GM19468 (cell line): Measurements from ENCODE around the gene GCFC2.
"Not testable (repeated sequence)": the region's sequence is repeated elsewhere in the genome, so short reads cannot be mapped to it uniquely, and the experiment has no call there.

ENCODE experiments used
- ATAC-seq: cut with Tn5 transposase; IDR thresholded peaks from one replicate; pipeline ENCODE4 v1.9.1; 2021; ENCODE audit warnings: mild to moderate bottlenecking, moderate library complexity, moderate number of reproducible peaks; ENCODE audit not compliant: unreplicated experiment; ENCODE audit errors: extremely low read depth

GCFC2 gene

DNA sequence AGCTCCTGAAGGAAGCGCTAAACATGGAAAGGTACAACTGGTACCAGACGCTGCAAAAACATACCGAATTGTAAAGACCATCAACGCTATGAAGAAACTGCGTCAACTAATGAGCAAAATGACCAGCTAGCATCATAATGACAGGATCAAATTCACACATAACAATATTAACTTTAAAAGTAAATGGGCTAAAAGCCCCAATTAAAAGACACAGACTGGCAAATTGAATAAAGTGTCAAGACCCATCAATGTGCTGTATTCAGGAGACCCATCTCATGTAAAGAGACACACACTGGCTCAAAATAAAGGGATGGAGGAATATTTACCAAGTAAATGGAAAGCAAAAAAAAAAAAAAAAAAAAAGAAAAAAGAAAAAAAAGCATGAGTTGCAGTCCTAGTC is 27.3 kb downstream of the GCFC2 start:
- not testable (repeated sequence) for ATAC-seq

- no peak for ATAC-seq
These were observed 30.3 kb downstream of the GCFC2 start for GRCh38 chr2:75680402-75680801.

DNA sequence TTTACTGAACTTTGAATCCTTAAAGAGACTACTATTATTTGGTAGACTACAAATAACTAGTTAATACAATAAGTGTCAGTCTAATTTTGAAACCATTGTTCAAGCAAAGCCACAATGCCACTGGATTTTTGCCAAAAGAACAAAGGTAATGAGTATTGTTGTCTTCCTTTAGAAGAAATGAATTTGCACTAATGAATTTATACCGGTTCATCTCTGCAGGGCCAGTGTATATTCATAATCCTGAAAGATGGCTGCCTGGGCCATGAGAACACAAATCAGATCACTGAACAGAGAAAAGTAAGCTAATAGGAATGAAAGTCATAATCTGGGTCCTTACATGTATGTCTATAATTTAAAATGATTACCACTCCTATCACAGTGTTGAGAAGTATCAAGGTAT is 31.2 kb downstream of the GCFC2 start:
- ATAC-seq = no peak

DNA sequence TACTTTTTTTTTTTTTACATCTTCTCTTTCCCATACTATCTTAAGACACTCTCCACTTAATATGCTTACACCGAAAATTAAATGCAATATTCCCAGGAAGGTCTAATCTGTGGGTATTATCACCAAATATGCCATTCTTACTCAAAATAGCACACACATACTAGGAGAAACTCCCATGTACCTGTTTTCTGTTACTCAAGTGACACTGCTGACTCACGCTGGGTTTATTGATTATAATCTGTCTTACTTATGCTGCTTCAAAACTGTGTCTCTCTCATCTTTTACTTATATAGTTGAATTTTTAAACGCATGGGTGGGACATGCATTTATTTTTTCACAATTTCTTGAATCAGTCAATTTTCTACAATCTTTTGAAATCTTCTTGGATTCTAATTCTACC is 34.3 kb downstream of the GCFC2 start:
- ATAC-seq = no peak

- ATAC-seq = no peak
These were observed 34.8 kb downstream of the GCFC2 start for GRCh38 chr2:75675908-75676307.

GRCh38 chr2:75675423-75675822 is 35.3 kb downstream of the GCFC2 start:
- not testable (repeated sequence) for ATAC-seq

DNA sequence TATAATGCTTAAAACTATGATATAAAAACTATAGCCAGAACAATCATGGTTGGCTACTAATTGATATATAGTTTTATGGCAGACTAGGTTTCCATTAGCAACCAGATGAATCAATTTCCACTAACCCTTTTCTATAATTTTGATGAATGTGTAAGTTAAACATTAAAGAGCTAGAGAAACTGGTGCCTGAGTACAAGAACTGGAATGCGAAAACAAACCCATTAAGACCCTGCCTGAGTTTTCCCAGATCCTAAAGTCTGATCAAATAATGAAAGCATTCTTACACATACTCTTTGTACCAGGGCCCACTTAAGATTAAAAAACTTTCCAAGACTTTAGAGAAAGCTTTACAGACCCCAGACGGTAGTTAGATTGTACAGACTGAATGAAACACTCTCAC is 42.8 kb downstream of the GCFC2 start:
- ATAC-seq = no peak

- no peak for ATAC-seq
These were observed 43.8 kb downstream of the GCFC2 start for GRCh38 chr2:75666911-75667310.

GRCh38 chr2:75657798-75658197 is 52.9 kb downstream of the GCFC2 start:
- ATAC-seq = no peak

- no peak for ATAC-seq
These were observed 54.2 kb downstream of the GCFC2 start for GRCh38 chr2:75656563-75656962.

DNA sequence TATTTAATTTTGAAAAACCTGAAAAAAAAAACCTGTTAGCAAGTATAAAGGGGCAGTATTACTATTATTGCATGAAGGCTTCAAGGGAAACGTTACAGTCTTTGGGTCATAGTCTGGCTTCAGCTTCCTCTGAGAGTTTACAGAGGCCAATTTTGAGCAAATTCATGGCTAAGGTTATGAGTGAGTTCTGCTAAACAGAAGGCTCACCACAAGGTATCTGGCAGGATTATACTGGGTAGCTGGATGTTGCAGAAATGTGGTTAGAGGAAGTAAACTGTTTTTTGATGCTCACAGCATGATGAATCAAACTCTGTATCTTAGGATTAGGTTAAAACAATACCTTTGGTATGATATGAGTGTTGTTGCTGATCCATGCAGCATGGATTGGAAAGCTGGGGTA is 54.9 kb downstream of the GCFC2 start:
- no peak for ATAC-seq

DNA sequence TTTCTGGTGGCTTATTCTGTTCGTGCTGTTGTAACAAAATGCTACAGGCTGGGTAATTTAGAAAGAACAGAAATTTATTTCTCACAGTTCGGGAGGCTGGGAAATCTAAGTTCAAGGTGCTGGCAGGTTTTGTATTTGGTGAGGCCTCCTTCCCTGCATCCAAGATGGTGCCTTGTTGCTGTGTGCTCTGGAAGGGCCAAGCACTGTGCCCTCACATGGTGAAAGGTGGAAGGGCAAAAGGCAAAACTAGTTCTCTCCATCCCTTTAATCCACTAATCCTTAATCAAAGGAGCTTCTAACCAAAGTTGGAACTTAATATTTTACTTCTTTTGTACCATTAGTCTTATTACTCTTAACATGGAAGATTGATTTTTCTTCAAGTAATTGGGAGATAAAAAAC is 56.7 kb downstream of the GCFC2 start:
- no peak for ATAC-seq

GRCh38 chr2:75647771-75648170 is 62.9 kb downstream of the GCFC2 start:
- ATAC-seq = no peak

DNA sequence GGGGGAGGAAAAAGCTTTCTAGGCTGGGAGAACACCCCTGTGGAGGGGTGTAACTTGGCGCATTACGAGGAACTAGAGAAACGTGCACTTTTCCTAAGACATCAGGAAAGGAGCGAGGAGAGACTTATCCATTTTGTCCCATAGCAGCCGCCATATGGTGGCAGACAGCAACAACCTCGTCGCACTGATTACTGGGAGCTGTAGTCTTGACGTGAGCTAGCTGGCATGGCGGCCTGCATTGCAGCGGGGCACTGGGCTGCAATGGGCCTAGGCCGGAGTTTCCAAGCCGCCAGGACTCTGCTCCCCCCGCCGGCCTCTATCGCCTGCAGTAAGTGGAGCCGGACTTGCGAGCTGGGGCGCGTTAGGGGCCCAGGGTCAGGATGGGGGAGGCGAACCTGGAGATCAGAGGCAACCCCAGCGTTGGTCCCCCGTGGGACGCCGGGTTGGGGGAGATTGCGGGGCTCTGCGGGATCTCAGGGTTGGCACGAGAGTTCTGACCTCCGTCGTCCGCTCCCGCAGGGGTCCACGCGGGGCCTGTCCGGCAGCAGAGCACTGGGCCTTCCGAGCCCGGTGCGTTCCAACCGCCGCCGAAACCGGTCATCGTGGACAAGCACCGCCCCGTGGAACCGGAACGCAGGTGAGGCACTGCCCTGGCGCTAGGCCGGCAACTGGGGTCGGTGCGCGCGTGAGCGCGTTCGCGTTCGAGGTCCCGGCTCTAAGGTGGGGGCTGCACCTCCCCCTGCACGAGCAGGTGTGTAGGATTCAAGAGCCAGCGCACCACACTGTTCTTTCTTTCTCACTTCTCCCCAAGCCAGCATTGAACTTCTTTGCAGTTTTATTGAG is 63.9 kb downstream of the GCFC2 start, which contains the start of gene MRPL19:
Gene MRPL19 (plus strand): TSS at position 201 of the 843 bp plus-strand sequence. CDS start 25 bp downstream, at position 226.
- ATAC-seq = peak; percentile 90

DNA sequence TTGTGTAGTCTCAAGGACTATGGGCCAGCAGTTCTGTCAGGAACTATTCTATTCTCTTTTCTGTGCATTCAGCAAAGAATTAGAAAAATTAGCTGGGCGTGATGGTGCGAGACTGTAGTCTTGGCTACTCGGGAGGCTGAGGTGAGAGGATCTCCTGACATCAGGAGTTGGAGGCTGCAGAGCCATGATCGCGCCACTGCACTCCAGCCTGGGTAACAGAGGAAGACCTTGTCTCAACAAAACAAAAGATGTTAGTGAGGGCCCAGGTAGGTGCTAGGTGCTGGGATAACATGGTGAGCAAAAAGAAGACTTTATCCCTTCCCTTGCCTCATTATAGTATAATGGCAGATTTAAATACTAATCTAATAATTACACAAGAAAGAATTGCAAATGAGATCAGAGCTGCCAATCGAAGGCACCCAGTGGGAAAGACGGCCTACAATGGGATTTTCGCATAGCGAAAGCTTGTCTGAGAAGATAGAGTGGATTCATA is 64.6 kb downstream of the GCFC2 start:
- no peak for ATAC-seq

- no peak for ATAC-seq
These were observed 65.1 kb downstream of the GCFC2 start for GRCh38 chr2:75645643-75646042.

DNA sequence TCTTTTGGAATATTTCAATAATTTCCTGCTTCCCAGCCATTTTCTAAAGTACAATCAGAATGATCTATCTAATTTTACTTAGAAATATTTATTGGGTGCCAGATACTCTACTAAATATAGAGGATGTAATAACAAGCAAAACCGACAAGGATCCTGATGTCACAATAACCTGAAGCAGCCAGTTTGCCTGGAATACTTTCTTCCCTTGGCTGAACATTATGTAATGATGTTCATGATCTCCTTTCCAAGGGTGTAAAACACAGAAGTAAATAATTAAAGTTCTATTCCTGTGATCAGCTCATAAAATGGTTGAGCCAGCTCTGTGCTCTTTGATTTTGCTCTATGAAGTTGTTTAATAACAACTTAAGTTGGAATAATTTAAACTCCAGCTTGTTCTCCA is 66.7 kb downstream of the GCFC2 start:
- no peak for ATAC-seq

- no peak for ATAC-seq
These were observed 69.1 kb downstream of the GCFC2 start for GRCh38 chr2:75641587-75641986.

DNA sequence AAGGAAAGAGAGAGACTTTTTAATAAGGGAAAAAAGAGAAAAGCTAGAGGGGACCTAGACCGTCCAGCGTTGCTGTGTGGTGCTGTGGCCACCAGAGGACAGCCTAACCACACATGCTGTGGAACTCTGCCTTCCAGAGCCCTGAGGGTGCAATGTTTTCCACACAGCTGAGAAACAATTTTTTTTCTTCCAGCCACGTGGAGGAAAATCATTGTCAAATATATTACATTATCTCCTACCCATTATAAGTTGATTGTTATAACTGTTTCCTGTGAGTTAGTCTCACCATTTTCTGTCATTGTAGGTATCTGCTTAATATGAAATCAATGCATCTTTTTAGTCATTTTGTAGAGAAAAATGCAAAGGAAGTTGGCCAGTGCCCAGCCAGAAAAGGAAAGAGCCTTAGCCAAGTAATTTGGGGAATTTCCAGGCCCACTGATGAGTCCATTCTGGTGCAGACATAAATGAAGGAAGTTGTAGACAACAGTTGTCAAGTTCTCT is 70.0 kb downstream of the GCFC2 start:
- ATAC-seq = peak; percentile 75

DNA sequence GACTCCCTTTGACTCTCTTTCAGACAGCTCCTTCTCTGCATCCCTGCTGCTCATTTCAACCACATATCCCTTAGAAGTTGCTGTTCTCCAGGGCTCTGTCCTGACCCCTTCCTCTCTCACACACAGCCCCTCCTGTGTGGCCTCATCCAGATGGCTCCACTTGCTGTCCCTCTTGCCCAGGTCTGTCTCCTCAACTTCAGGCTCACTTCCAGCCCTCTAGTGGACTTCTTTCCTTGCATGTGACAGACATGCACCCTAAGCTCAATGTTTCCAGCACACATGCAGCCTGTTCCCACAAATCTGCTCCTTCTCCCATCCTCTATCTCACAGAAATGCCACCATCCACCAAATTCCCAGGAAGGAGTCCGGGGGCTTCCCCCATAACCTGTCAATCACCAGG is 73.1 kb downstream of the GCFC2 start:
- no peak for ATAC-seq

- ATAC-seq = no peak
These were observed 75.8 kb downstream of the GCFC2 start for GRCh38 chr2:75634945-75635344.

GRCh38 chr2:75633620-75634019 is 77.1 kb downstream of the GCFC2 start:
- no peak for ATAC-seq
